Liver (tissue), 9 donors: ENCODE measurements around the gene HRH2. TPM values are rescaled to one million over a fixed set of nuclear protein-coding genes. Genes with fewer than 3 reads are reported as not detected.

Experiments used
- DNase-seq: peaks from one replicate; pipeline ENCODE4 v3.0.0-alpha.2; 2017; ENCODE audit warnings: low spot score
- H3K27ac ChIP-seq, 2 donors: one replicate each; pipeline ENCODE4 v1.7.0; 2013; ENCODE audit warnings: inconsistent platforms in 2 of 2, low read length in 2 of 2, control low read depth in 1 of 2, low read depth in 1 of 2, mild to moderate bottlenecking in 1 of 2
- H3K27me3 ChIP-seq, 4 donors: one replicate each; pipeline versions ENCODE4 v1.6.1 to v1.7.0; 2013; ENCODE audit warnings: low read length in 3 of 4, inconsistent platforms in 1 of 4, mild to moderate bottlenecking in 1 of 4, moderate library complexity in 1 of 4; ENCODE audit not compliant: control insufficient read depth in 4 of 4, insufficient read depth in 4 of 4
- H3K36me3 ChIP-seq, 4 donors: one replicate each; pipeline versions ENCODE4 v1.6.1 to v1.7.0; 2013; ENCODE audit warnings: low read length in 3 of 4, mild to moderate bottlenecking in 3 of 4, low read depth in 1 of 4, moderate library complexity in 1 of 4; ENCODE audit not compliant: control insufficient read depth in 4 of 4, insufficient read depth in 3 of 4
- H3K4me1 ChIP-seq, 4 donors: one replicate each; pipeline versions ENCODE4 v1.6.1 to v1.7.0; 2013; ENCODE audit warnings: low read length in 3 of 4, mild to moderate bottlenecking in 3 of 4, moderate library complexity in 1 of 4; ENCODE audit not compliant: control insufficient read depth in 4 of 4, insufficient read depth in 4 of 4
- H3K4me3 ChIP-seq, 3 donors: one replicate each; pipeline versions ENCODE4 v1.6.1 to v1.7.0; 2013; ENCODE audit warnings: low read length in 3 of 3, control low read depth in 1 of 3, low read depth in 1 of 3, mild to moderate bottlenecking in 1 of 3
- H3K9ac ChIP-seq, 2 donors: one replicate each; pipeline ENCODE4 v1.7.0; 2013; ENCODE audit warnings: low read length in 2 of 2, mild to moderate bottlenecking in 2 of 2, moderate library complexity in 2 of 2, control low read depth in 1 of 2, low read depth in 1 of 2
- H3K9me3 ChIP-seq, 4 donors: one replicate each; pipeline versions ENCODE4 v1.6.1 to v1.7.0; 2013; ENCODE audit warnings: low read length in 3 of 4; ENCODE audit not compliant: control insufficient read depth in 4 of 4
- CTCF ChIP-seq: fragments of 150-350 bp; IDR thresholded peaks from 2 replicates; pipeline ENCODE4 v1.5.1; 2017; ENCODE audit warnings: improper control_type of control experiment, low read depth, low read length; ENCODE audit not compliant: missing input control
- EGR1 ChIP-seq, 2 donors: IDR thresholded peaks; 2 replicates each; pipeline ENCODE4 v1.6.1; 2016 to 2018; ENCODE audit warnings: antibody characterized with exemption in 2 of 2, low read depth in 2 of 2
- FOXA1 ChIP-seq: IDR thresholded peaks from 2 replicates; pipeline ENCODE4 v1.6.1; 2016; ENCODE audit warnings: antibody characterized with exemption
- FOXA2 ChIP-seq: IDR thresholded peaks from 2 replicates; pipeline ENCODE4 v1.6.1; 2016; ENCODE audit warnings: antibody characterized with exemption
- GABPA ChIP-seq, 2 donors: IDR thresholded peaks in 1 of 2; conservative IDR thresholded peaks in 1 of 2; 2 replicates each; pipeline ENCODE4 v1.6.1; 2016; ENCODE audit warnings: antibody characterized with exemption in 2 of 2, mild to moderate bottlenecking in 1 of 2, moderate library complexity in 1 of 2
- HNF4A ChIP-seq, 2 donors: conservative IDR thresholded peaks; 2 replicates each; pipeline ENCODE4 v1.6.1; 2016; ENCODE audit warnings: antibody characterized with exemption in 2 of 2, mild to moderate bottlenecking in 2 of 2
- HNF4G ChIP-seq: IDR thresholded peaks from 2 replicates; pipeline ENCODE4 v1.6.1; 2016; ENCODE audit warnings: antibody characterized with exemption
- JUND ChIP-seq, 2 donors: IDR thresholded peaks; 2 replicates each; pipeline ENCODE4 v1.6.1; 2016; ENCODE audit warnings: antibody characterized with exemption in 2 of 2
- NR2F2 ChIP-seq: IDR thresholded peaks from 2 replicates; pipeline ENCODE4 v1.6.1; 2016; ENCODE audit warnings: antibody characterized with exemption
- RAD21 ChIP-seq, 2 donors: IDR thresholded peaks; 2 replicates each; pipeline ENCODE4 v1.6.1; 2016; ENCODE audit warnings: antibody characterized with exemption in 2 of 2, mild to moderate bottlenecking in 2 of 2
- RXRA ChIP-seq, 2 donors: IDR thresholded peaks; 2 replicates each; pipeline ENCODE4 v1.6.1; 2017 to 2018; ENCODE audit warnings: antibody characterized with exemption in 2 of 2, mild to moderate bottlenecking in 1 of 2
- SP1 ChIP-seq: IDR thresholded peaks from 2 replicates; pipeline ENCODE4 v1.6.1; 2018; ENCODE audit warnings: antibody characterized with exemption, mild to moderate bottlenecking
- TAF1 ChIP-seq: conservative IDR thresholded peaks from 2 replicates; pipeline ENCODE4 v1.6.1; 2016; ENCODE audit warnings: antibody characterized with exemption, mild to moderate bottlenecking
- YY1 ChIP-seq: IDR thresholded peaks from 2 replicates; pipeline ENCODE4 v1.6.1; 2016; ENCODE audit warnings: antibody characterized with exemption, mild to moderate bottlenecking
- WGBS: extraction: QIAGEN DNeasy Blood & Tissue Kit; methylation state at CpG from one replicate; pipeline ENCODE4 v1.1.7; 2013; 5-methylcytosine and 5-hydroxymethylcytosine counted together
- polyA plus RNA-seq, 2 donors: library from polyadenylated mRNA; stranded (reverse) in 1 of 2; unstranded in 1 of 2; fragments of 200-250 nt in 1 of 2; fragments of >200 nt in 1 of 2; fragmentation: Nextera tagmentation in 1 of 2; extraction: Ambion mirVana in 1 of 2; gene quantifications; one replicate each; pipeline versions ENCODE4 v1.2.1 to v1.2.3, GENCODE V29; 2013 to 2015
- total RNA-seq, 2 donors: library from RNA; depleted of rRNA; stranded (reverse); fragments of >200 nt; gene quantifications; one replicate each; pipeline ENCODE4 v1.2.3, GENCODE V29; 2014
- TF ChIP-seq, protein P1 (sequence below): IDR thresholded peaks from 2 replicates; pipeline ENCODE4 v1.6.1; 2016; ENCODE audit warnings: antibody characterized with exemption, mild to moderate bottlenecking
- TF ChIP-seq, protein P2 (sequence below): IDR thresholded peaks from 2 replicates; pipeline ENCODE4 v1.6.1; 2016; ENCODE audit warnings: antibody characterized with exemption
- TF ChIP-seq, protein P3 (sequence below): IDR thresholded peaks from 2 replicates; pipeline ENCODE4 v1.6.1; 2016; ENCODE audit warnings: antibody characterized with exemption
- TF ChIP-seq, protein P4 (sequence below): IDR thresholded peaks from 2 replicates; pipeline ENCODE4 v1.6.1; 2016; ENCODE audit warnings: antibody characterized with exemption
- donor health status: healthy.
- donor health status: healthy.
- donor health status: healthy.
- donor health status: healthy.
- donor health status: healthy.

Gene HRH2
- total and polyA plus RNA-seq, 4 donors, result 0.44 to 2.6 (median 1.3) TPM

GRCh38 chr5:175610898-175611297 is 47.0 kb upstream of the HRH2 start:
- TF ChIP-seq FOXA1 (no peak), HNF4A (conservative IDR thresholded peaks at IDR 0.05) (no peak), FOXA2 (no peak), JUND (IDR thresholded peaks at IDR 0.05) (no peak), CTCF (no peak), NR2F2 (no peak), RXRA (IDR thresholded peaks at IDR 0.05) (no peak), HNF4G (no peak), RAD21 (IDR thresholded peaks at IDR 0.05) (no peak), SP1 (no peak), EGR1 (IDR thresholded peaks at IDR 0.05; ENCODE audit: low read depth in 2 of 2) (no peak), YY1 (no peak), TAF1 (no peak), GABPA (IDR thresholded peaks at IDR 0.05 in 1 of 2, conservative IDR thresholded peaks at IDR 0.05 in 1 of 2) (no peak)
- TF ChIP-seq, protein P1, sequence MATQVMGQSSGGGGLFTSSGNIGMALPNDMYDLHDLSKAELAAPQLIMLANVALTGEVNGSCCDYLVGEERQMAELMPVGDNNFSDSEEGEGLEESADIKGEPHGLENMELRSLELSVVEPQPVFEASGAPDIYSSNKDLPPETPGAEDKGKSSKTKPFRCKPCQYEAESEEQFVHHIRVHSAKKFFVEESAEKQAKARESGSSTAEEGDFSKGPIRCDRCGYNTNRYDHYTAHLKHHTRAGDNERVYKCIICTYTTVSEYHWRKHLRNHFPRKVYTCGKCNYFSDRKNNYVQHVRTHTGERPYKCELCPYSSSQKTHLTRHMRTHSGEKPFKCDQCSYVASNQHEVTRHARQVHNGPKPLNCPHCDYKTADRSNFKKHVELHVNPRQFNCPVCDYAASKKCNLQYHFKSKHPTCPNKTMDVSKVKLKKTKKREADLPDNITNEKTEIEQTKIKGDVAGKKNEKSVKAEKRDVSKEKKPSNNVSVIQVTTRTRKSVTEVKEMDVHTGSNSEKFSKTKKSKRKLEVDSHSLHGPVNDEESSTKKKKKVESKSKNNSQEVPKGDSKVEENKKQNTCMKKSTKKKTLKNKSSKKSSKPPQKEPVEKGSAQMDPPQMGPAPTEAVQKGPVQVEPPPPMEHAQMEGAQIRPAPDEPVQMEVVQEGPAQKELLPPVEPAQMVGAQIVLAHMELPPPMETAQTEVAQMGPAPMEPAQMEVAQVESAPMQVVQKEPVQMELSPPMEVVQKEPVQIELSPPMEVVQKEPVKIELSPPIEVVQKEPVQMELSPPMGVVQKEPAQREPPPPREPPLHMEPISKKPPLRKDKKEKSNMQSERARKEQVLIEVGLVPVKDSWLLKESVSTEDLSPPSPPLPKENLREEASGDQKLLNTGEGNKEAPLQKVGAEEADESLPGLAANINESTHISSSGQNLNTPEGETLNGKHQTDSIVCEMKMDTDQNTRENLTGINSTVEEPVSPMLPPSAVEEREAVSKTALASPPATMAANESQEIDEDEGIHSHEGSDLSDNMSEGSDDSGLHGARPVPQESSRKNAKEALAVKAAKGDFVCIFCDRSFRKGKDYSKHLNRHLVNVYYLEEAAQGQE, result no peak
- TF ChIP-seq, protein P2, sequence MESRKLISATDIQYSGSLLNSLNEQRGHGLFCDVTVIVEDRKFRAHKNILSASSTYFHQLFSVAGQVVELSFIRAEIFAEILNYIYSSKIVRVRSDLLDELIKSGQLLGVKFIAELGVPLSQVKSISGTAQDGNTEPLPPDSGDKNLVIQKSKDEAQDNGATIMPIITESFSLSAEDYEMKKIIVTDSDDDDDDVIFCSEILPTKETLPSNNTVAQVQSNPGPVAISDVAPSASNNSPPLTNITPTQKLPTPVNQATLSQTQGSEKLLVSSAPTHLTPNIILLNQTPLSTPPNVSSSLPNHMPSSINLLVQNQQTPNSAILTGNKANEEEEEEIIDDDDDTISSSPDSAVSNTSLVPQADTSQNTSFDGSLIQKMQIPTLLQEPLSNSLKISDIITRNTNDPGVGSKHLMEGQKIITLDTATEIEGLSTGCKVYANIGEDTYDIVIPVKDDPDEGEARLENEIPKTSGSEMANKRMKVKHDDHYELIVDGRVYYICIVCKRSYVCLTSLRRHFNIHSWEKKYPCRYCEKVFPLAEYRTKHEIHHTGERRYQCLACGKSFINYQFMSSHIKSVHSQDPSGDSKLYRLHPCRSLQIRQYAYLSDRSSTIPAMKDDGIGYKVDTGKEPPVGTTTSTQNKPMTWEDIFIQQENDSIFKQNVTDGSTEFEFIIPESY, result no peak
- TF ChIP-seq, protein P3, sequence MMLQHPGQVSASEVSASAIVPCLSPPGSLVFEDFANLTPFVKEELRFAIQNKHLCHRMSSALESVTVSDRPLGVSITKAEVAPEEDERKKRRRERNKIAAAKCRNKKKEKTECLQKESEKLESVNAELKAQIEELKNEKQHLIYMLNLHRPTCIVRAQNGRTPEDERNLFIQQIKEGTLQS, result no peak
- TF ChIP-seq, protein P4, sequence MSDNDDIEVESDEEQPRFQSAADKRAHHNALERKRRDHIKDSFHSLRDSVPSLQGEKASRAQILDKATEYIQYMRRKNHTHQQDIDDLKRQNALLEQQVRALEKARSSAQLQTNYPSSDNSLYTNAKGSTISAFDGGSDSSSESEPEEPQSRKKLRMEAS, result no peak
- Histone ChIP-seq H3K27me3 (peaks cover 0 to 4% (median 0%) of the 10 kb centered on the region in 4 donors), H3K4me3 (no peak overlapping the region), H3K9ac (no peak overlapping the region), H3K4me1 (no peaks in the 10 kb centered on the region), H3K27ac (no peak overlapping the region), H3K9me3 (no peaks in the 10 kb centered on the region), H3K36me3 (no peaks in the 10 kb centered on the region)
- 72% methylated on average over 3 of the region's 3 CpGs for WGBS
- no peak for DNase-seq
